Frontal cortex (tissue), 4 donors: Measurements from ENCODE around the gene SLC6A13. TPM values are rescaled to one million over a fixed set of nuclear protein-coding genes. Genes with fewer than 3 reads are reported as not detected.
"Not testable (repeated sequence)": the region's sequence is repeated elsewhere in the genome, so short reads cannot be mapped to it uniquely, and the experiment has no call there.

Source experiments
- DNase-seq, 2 donors: peaks; one replicate each; pipeline ENCODE4 v3.0.0; 2012; ENCODE audit warnings: low spot score in 2 of 2
- FAIRE-seq: peaks from 2 replicates; lab custom pipeline; 2012; peaks lifted over from hg19 to GRCh38; lab: Jason Lieb, UNC
- total RNA-seq: library from RNA; depleted of rRNA; stranded (reverse); fragments of >200 nt; gene quantifications from one replicate; pipeline ENCODE4 v1.2.3, GENCODE V29; 2014
- donor health status: control.
- donor health status: control.
- donor health status: control.

The SLC6A13 gene
- total RNA-seq, 1 donor from 2014 or later = 12.2 TPM

- FAIRE-seq (no peak), DNase-seq (no peak)
These were observed 57.6 kb downstream of the SLC6A13 start for GRCh38 chr12:205026-205425.

GRCh38 chr12:204261-204678 is 58.4 kb downstream of the SLC6A13 start:
- FAIRE-seq = no peak

GRCh38 chr12:203462-204260 is 59.0 kb downstream of the SLC6A13 start:
- peak; percentile 64 to 73 for DNase-seq
- FAIRE-seq = no peak

More at GRCh38 chr12:204261-204678, 58.4 kb downstream of the SLC6A13 start:
- DNase-seq = no peak

GRCh38 chr12:203074-203461 is 59.6 kb downstream of the SLC6A13 start:
- no peak for DNase-seq

GRCh38 chr12:202081-202731 is 60.4 kb downstream of the SLC6A13 start:
- DNase-seq (no peak), FAIRE-seq (no peak)

More at GRCh38 chr12:203074-203461, 59.6 kb downstream of the SLC6A13 start:
- no peak for FAIRE-seq

GRCh38 chr12:201361-201760 is 61.3 kb downstream of the SLC6A13 start:
- FAIRE-seq (no peak), DNase-seq (no peak)

GRCh38 chr12:198705-199104 is 63.9 kb downstream of the SLC6A13 start:
- no peak for FAIRE-seq
- no peak for DNase-seq

- no peak for FAIRE-seq
These were observed 64.5 kb downstream of the SLC6A13 start for GRCh38 chr12:197911-198695.

GRCh38 chr12:197347-197746 is 65.3 kb downstream of the SLC6A13 start:
- FAIRE-seq = no peak
- no peak for DNase-seq

More at GRCh38 chr12:197911-198695, 64.5 kb downstream of the SLC6A13 start:
- no peak for DNase-seq

GRCh38 chr12:196436-196835 is 66.2 kb downstream of the SLC6A13 start:
- DNase-seq (no peak), FAIRE-seq (no peak)

GRCh38 chr12:195951-196350 is 66.7 kb downstream of the SLC6A13 start:
- FAIRE-seq = no peak

GRCh38 chr12:195156-195555 is 67.5 kb downstream of the SLC6A13 start:
- FAIRE-seq = no peak
- no peak for DNase-seq

More at GRCh38 chr12:195951-196350, 66.7 kb downstream of the SLC6A13 start:
- no peak for DNase-seq

GRCh38 chr12:194276-194675 is 68.4 kb downstream of the SLC6A13 start:
- FAIRE-seq (no peak), DNase-seq (no peak)

GRCh38 chr12:193261-193660 is 69.4 kb downstream of the SLC6A13 start:
- DNase-seq (peak in 1 of 2 donors; percentile 63), FAIRE-seq (no peak)

GRCh38 chr12:191541-191940 is 71.1 kb downstream of the SLC6A13 start:
- no peak for DNase-seq
- FAIRE-seq = no peak

- DNase-seq (no peak), FAIRE-seq (no peak)
These were observed 71.8 kb downstream of the SLC6A13 start for GRCh38 chr12:190881-191280.

- DNase-seq = no peak
- no peak for FAIRE-seq
These were observed 73.0 kb downstream of the SLC6A13 start for GRCh38 chr12:189622-189962.

GRCh38 chr12:188910-189621 is 73.6 kb downstream of the SLC6A13 start:
- DNase-seq = peak; percentile 83 to 88
- FAIRE-seq = no peak

- not testable (repeated sequence) for DNase-seq, FAIRE-seq
These were observed 74.4 kb downstream of the SLC6A13 start for GRCh38 chr12:187986-188909.
